ENCODE results near the gene ZNF662.

ZNF662 gene

GRCh38 chr3:42898896-42899675, 6.9 kb upstream of the ZNF662 start:
- TF ChIP-seq CTCF (IDR thresholded peaks at IDR 0.05; ENCODE audit: control insufficient read depth, extremely low read depth, insufficient read depth): no peak
- H3K4me3 ChIP-seq (ENCODE audit: low read depth, low read length): no peak overlapping the region
- DNase-seq (ENCODE audit: low read depth): no peak

GRCh38 chr3:42900226-42901072, 5.5 kb upstream of the ZNF662 start:
- DNase-seq (ENCODE audit: low read depth): no peak
- no peak for TF ChIP-seq CTCF (IDR thresholded peaks at IDR 0.05; ENCODE audit: control insufficient read depth, extremely low read depth, insufficient read depth)
- H3K4me3 ChIP-seq (ENCODE audit: low read depth, low read length): no peak overlapping the region

DNA sequence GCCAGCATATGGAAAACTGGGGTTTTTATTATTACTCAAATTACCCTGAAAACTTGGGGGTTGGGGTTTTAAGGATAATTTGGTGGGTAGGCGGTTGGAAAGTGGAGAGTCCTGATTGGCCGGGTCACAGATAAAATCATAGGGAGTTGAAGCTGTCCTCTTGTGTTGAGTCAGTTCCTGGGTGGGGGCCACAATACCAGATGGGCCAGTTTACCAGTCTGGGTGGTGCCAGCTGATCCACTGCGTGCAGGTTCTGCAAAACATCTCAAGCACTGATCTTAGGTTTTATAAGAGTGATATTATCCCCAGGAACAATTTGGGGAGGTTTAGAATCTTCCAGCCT, 4.9 kb upstream of the ZNF662 start:
- no peak for TF ChIP-seq CTCF (IDR thresholded peaks at IDR 0.05; ENCODE audit: control insufficient read depth, extremely low read depth, insufficient read depth)
- no peak overlapping the region for H3K4me3 ChIP-seq (ENCODE audit: low read depth, low read length)
- DNase-seq (ENCODE audit: low read depth): no peak

GRCh38 chr3:42902257-42902656, 3.7 kb upstream of the ZNF662 start:
- no peak overlapping the region for H3K4me3 ChIP-seq (ENCODE audit: low read depth, low read length)
- DNase-seq (ENCODE audit: low read depth): no peak
- TF ChIP-seq CTCF (IDR thresholded peaks at IDR 0.05; ENCODE audit: control insufficient read depth, extremely low read depth, insufficient read depth): no peak

- no peak overlapping the region for H3K4me3 ChIP-seq (ENCODE audit: low read depth, low read length)
- DNase-seq (ENCODE audit: low read depth): no peak
- TF ChIP-seq CTCF (IDR thresholded peaks at IDR 0.05; ENCODE audit: control insufficient read depth, extremely low read depth, insufficient read depth): no peak
These were observed 1.9 kb upstream of the ZNF662 start for GRCh38 chr3:42904076-42904475.

DNA sequence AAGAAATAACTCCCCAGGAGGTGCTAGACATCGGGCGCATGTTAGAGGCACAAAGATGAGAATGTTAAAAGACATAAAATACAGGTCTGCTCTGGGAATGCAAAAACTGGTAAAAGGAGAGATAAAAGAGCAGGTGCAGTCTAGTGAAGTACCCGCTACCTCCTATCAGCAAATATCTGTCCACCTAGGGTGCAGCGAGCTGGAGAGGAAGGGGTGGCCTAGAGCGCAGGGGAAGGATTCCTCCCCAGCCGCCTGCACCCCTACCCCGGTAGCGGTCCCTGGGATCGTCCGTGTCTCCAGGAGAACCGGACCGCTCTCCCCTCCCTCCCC, 237 bp upstream of the ZNF662 start:
- TF ChIP-seq CTCF (IDR thresholded peaks at IDR 0.05; ENCODE audit: control insufficient read depth, extremely low read depth, insufficient read depth): no peak
- H3K4me3 ChIP-seq (ENCODE audit: low read depth, low read length): no peak overlapping the region
- DNase-seq (ENCODE audit: low read depth): no peak
